HG02973 (cell line): Measurements from ENCODE around the gene CHD6.

Source experiments
- ATAC-seq: cut with Tn5 transposase; IDR thresholded peaks from one replicate; pipeline ENCODE4 v1.9.1; 2021; ENCODE audit warnings: moderate library complexity; ENCODE audit not compliant: unreplicated experiment

CHD6 gene

DNA sequence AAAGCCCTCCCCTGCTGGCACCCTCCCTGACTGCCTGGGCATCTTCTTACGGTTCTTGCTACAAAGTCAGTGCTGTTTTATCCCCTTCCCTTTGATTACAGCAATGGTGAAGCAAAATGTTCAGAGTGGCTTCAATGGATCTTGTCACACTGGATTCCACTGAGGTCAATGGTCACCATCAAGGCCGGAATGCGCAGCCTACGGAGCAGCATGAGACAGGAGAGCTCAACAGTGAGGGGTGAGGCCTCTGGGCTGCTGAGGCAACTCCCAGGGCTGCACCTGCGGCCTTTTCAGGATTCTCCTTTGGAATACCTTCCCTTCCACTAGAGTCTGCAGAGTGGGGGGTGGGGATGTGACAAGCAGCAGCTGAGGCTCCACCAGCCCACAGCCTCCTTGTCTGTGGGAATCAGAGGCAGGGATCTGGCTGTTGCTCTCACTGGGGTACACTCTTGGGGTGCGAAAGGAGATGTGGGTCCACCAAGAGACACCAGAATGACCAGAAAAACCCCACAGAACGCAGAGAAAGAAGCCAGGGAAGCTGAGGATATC lies 211.2 kb downstream of the CHD6 start:
- ATAC-seq = no peak

DNA sequence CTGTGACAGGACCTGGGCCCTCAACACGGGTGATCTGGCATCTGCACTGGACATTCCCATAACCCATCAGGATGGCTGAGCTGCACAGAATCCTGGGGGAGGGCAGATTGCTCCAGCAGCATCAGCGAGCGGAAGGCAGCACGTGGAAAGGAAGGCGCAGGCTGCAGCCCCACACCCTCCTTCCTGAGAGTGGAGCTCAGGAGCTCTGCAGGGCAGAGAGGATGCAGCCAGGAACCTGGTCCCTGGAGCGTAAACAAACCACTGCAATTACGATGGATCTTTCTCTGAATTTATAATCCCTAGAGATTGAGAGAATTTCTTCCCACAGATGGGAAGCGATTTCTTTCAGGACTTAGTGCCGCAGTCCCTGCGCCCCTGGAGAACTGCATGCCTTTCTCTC lies 211.8 kb downstream of the CHD6 start:
- no peak for ATAC-seq

- no peak for ATAC-seq
Observed at GRCh38 chr20:41405436-41405835, 212.7 kb downstream of the CHD6 start.

DNA sequence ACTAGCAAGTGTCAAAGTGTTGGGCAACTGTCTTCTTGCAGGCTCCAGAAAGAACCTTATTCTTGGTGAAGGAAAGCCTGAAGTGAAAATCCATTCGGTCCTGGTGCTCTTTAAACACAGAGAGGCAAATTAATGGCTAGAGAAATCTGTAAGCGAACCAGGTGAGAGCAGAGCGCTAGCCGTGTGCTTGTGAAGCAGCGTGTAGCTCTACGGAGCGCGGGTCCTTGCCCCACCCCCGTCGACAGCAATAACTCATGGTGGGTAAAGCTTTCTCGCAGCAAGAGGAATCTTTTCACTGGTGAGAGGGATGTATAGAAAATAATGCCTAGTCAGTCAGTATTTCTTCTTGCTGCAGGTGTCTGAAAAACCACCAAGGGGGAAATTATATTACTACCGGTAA lies 214.6 kb downstream of the CHD6 start:
- no peak for ATAC-seq

DNA sequence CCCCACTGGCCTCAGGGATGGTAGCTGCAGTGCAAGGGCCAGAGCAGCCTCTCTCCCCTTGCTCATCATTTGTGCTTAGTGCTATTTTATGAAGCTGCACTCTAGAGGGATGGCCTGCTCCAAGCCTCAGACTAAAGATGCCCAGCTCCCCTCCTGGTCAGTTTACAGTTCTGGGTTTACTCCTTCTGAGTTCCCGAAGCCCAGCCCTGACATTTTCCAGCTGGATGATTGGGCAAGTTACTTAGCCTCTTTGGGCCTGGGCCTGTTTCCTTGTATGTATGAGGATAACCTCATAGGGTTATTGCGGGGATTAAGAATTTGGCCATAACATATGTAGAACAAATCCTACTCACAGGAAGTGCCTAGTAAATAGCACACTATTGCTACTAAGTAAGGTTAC lies 219.8 kb downstream of the CHD6 start:
- ATAC-seq = no peak

DNA sequence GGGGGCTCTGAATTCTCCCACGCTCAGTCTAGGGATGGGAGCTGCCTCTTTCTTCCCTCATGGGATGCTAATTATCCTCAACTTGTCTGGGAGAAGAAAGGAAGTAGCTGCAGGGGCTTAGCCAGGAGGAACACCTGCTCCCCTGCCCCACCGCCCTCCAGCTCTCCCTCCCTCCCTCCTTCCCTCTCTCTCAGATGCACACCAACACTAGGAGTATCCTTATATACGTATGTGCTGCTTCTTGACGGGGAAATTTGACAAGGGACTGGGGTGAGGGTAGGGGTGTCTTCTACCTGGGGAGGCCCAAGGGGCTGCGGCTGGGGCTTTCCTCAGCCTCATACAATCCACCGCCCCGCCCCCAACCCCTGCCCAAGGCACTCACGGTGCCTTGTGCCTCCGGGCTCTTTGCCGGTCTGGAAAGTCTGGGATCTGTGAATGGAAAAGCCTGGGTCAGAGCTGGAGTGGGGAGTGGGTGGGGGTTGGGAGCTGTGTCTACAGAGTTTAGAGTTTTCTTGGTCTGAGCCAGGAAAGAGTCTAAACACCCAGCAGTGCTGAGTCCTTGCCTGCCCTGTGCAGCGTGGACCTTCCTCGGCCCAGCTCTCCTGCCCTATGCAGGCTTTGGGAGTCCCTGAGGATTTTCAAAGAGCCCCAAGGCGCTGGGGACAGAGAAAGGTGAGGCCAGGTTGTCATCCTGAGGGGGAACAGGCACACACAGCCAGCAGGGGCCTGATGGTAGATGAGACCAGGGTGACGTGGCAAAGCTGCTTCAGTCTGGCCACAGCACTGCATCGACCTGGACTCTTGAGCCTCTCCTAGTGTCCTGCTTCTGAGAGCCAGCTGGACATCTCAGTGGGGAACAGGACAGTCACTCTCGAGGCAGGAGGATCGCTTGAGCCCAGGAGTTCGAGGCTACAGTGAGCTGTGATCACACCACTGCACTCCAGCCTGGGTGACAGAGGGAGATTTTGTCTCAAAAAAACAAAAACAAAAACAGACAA lies 222.2 kb downstream of the CHD6 start:
- ATAC-seq = no peak

DNA sequence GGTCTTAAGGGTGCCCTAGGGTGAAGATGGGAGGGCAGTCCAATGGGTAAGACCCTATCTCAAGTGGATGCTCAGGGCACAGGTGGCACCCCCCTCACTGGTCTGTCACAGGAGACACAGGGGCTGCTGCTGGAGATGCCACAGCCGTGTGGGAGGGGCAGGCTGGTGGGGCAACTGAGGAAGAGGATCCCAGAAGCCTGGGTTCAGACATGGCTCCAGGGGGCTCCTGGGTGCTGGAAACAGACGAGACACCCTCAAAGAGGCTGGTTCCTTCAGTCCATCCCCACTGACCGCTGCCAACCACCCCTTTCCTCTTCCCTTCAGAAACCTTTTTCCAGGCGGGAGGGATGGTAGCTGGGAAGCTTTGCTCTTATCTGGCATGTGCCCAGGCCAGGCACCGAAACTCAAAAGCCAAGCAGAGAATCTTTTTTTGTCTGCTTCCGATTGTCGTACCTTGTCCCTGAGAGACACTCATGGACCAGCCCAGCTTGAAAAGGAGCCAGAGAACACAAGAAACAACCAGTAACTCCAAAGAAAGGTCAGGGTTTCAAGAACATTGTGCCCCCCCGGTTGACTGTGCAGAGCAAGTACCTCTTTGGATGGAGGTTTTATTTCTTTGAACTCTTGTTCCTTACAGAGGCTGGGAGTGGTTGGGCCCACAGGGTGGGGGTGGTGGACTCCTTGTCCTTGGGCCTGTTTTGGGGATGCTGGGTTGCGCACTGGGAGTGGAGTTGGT lies 223.1 kb downstream of the CHD6 start:
- no peak for ATAC-seq

DNA sequence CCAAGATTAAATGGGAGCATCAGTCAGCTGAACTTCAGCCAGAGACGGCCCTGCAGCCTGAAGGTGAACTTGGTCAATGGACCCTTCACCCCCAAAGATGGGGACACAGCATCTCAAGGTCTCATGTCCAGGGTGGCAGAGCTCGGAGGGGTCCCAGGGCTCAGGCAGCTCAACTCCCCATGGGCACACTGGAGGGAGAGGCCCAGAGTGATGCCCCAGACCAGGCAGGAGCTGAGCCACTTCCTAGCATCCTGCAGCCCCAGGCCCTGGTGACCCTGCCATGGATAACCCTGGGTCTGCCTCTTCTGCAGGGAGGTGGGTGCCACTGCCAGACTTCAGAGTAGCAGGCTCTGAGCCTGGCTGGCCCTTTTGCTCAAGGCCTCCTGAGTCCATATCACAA lies 224.1 kb downstream of the CHD6 start:
- no peak for ATAC-seq

DNA sequence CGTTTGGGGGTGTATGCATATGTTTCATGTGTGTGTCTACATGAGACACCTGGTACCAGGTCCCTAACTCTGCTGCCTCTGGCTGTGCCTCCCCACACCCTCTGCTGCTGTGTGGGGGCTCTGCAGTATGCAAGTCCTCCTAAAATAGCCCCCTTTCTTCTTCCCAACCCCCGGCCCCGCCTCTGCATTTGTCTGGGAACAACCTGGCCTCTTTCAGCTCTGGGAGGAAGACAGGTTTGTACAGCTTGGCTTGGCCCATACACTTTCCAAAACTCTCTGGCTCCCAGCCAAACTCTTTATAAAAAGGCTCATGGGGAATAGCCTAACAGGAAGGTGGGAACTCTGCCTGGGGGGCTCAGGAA lies 224.5 kb downstream of the CHD6 start:
- ATAC-seq = no peak

GRCh38 chr20:41392871-41393704 lies 225.1 kb downstream of the CHD6 start:
- no peak for ATAC-seq

DNA sequence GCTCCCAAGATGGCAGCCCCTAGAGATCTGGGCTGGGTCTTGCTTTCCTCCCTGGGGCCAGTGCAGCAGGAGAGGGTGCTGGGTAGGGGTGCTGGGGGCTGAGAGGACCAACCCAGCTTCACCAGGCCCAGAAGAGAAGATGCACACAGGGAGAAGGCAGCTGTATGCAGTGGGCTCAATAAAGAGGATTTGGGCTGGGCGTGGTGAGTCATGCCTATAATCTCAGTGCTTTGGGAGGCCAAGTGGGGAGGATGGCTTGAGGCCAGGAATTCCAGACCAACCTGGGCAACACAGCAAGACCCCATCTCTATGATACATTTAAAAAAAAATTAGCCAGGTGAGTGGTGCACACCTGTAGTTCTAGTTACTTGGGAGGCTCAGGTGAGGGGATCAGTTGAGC lies 225.9 kb downstream of the CHD6 start:
- no peak for ATAC-seq

DNA sequence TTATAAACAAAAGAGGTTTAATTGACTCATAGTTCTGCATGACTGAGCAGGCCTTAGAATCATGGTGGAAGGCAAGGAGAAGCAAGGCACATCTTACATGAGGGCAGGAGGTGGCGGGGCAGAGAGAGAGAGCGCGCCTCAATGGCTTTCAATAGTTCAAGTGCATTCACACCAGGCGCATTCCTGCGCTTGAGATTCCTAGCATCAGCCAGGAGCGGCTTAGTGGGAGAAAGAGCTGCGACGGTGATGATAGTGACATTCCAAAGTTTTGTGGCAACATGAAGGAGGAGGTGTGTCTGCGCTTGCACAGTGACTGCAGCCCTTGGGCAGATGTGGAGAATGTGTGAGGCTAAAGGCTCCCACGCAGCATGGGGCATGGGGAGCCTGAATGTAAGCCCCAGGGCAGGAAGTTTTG lies 226.6 kb downstream of the CHD6 start:
- no peak for ATAC-seq

DNA sequence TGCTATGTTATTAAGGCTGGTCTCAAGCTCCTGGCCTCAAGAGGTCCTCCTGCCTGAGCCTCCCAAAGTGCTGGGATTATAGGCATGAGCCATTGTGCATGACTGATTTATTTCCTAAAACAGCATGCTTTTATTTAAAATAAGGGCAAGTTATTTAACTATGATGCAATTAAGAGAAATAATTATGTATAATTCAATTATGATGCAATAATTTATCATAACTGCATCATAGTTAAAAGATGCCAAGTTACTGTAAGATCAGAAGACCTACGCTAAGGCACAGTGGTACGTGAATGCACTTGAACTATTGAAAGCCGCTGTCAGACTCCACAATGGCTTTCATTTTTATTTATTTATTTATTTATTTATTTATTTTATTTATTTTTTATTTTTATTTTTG lies 227.3 kb downstream of the CHD6 start:
- ATAC-seq = no peak

GRCh38 chr20:41387444-41387851 lies 230.7 kb downstream of the CHD6 start:
- ATAC-seq = no peak

- ATAC-seq = no peak
Observed at GRCh38 chr20:41386502-41387427, 231.4 kb downstream of the CHD6 start.

DNA sequence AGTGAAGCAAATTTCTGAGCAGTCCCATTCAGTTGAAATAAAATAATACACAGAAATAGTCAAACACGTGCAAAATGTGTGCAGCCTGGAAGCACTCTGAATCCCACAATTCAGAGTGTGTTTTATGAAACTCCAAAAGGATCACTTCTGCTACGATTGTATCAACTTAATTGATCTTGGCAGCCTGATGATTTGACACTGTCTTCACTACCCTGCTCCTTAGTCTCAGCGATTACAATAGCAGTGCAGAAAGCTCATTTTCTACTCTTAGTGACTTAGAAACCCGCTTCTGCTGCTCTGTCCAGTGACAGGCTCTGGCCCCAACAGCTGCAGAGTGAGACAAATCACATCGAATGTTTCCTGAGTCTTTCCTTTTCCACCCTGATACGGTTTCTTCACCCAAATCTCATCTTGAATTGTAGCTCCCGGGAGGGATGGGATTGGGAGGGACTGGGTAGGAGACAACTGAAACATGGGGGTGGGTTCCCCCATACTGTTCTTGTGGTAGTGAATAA lies 235.3 kb downstream of the CHD6 start:
- no peak for ATAC-seq

GRCh38 chr20:41380551-41381193 lies 237.5 kb downstream of the CHD6 start:
- ATAC-seq = no peak

DNA sequence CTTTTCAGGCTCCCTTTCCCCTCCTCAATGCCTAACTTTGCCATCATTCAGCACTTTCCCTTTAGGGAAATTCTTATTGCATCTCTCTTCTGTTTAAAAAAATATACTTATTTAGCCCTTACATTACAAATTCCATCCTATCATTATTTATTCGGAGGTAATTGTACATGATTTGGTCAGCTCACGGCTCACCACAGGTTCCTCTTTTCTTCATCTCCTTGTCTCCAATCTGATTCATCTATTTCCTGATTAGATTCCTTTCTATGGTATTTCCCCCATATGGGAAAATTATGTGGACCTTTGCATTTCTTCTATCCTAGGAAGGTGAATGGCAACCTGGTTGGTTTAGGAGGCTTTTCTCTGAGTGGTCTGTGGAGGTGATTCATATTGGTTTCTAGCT lies 238.6 kb downstream of the CHD6 start:
- no peak for ATAC-seq

DNA sequence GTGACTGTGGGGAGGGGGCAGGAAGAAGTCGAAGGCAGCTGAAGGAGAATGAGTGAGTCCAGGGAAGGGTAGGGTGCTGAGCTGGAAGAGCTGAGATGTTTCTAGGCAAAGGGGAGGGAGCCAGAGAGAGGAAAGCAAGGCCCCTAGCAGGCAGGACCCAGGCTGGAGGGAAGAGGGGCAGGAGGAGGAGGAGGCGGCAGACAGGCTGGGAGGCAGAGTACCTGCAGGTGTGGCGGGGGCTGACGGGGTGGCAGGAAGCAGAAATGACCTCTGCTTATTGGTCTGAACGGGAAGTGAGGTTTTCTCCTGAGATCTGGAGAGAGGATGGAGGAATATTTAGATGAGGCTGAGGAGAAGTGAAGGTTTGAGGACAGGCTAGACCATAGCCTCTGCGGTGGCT lies 240.9 kb downstream of the CHD6 start:
- ATAC-seq = no peak
